Spleen (tissue), 7 donors: Measurements from ENCODE around the gene DPH5.

Source experiments
- POLR2A ChIP-seq, 3 donors: fragments of 450-650 bp; IDR thresholded peaks; one replicate each; pipeline ENCODE4 v1.5.1; 2017; ENCODE audit warnings: antibody characterized with exemption in 3 of 3, mild to moderate bottlenecking in 1 of 3
- POLR2AphosphoS5 ChIP-seq, 3 donors: sonication (generic); formaldehyde crosslinking; IDR thresholded peaks; one replicate each; pipeline ENCODE4 v1.5.1; 2017; ENCODE audit warnings: antibody characterized with exemption in 3 of 3
- TF ChIP-seq, protein P1 (sequence below), 11 experiments: fragments of 200-600 bp in 7 of 11; fragments of 450-650 bp in 4 of 11; sonication (generic) in 4 of 11; IDR thresholded peaks in 8 of 11; conservative IDR thresholded peaks in 3 of 11; 1 replicate in 7 of 11; 2 replicates in 4 of 11; pipeline versions ENCODE4 v1.4.0 to v1.8.0; 2016 to 2021; ENCODE audit warnings: antibody characterized with exemption in 11 of 11, inconsistent platforms in 4 of 11, mild to moderate bottlenecking in 1 of 11
- donor health status: DM: no; HTN: no; CAD: no; lungs with moderate emphysema.
- donor health status: DM: no; HTN: no; CAD: no.
- donor health status: DM: no; HTN: no; CAD: no.

DNA sequence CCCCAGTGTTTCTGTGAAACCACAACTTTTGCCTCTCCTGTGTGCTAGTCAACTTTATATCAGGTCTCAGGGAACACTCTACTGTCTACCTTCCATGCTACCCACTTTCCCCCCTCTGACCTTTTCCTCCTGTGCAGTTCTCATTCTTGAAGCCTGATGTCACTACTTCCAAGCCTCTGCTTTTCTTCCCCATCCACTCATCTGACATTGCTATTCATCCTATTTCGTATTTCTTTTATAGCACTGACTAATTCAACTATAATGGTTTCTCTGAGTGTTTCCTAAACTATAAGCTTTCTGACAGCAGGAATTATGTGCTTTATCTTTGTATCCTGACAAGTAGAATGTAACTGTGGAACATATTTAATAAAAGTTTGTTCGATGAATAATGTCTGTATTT, 18.2 kb upstream of the DPH5 start:
- TF ChIP-seq POLR2AphosphoS5 (IDR thresholded peaks at IDR 0.05) (no peak), POLR2A (IDR thresholded peaks at IDR 0.05) (no peak)
- TF ChIP-seq, protein P1, sequence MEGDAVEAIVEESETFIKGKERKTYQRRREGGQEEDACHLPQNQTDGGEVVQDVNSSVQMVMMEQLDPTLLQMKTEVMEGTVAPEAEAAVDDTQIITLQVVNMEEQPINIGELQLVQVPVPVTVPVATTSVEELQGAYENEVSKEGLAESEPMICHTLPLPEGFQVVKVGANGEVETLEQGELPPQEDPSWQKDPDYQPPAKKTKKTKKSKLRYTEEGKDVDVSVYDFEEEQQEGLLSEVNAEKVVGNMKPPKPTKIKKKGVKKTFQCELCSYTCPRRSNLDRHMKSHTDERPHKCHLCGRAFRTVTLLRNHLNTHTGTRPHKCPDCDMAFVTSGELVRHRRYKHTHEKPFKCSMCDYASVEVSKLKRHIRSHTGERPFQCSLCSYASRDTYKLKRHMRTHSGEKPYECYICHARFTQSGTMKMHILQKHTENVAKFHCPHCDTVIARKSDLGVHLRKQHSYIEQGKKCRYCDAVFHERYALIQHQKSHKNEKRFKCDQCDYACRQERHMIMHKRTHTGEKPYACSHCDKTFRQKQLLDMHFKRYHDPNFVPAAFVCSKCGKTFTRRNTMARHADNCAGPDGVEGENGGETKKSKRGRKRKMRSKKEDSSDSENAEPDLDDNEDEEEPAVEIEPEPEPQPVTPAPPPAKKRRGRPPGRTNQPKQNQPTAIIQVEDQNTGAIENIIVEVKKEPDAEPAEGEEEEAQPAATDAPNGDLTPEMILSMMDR (IDR thresholded peaks at IDR 0.05 in 8 of 11, conservative IDR thresholded peaks at IDR 0.05 in 3 of 11): no peak
